ENCODE results near the gene PTH2R.
A peak's percentile ranks its signal among the peaks of the same experiment; 100 is the strongest.
"Not testable (repeated sequence)": the region's sequence is repeated elsewhere in the genome, so short reads cannot be mapped to it uniquely, and the experiment has no call there.

Gene PTH2R

DNA sequence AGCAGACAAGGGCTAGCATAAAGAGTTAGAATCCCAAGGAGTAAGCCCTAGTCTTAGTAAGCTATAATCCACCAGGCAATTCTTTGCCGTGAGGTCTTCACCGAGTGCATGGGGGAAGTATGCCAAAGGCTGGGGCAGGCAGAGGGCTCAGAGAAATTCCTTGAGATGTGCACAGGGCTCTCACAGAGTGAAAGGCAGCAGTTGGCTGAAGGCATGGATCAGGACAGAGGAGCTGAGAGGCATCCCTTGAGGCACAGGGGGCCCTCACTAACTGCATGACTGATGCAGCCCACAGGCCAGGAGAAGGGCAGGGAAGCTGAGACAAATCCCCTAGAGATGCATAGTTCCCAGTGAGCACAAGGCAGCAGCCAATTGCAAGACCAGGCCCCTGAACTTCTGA is 34.1 kb downstream of the PTH2R start:
- peak; percentile 6 for DNase-seq (ENCODE audit: low spot score)
- Histone ChIP-seq H3K79me1 (ENCODE audit: low read depth, low read length) (no peaks in the 10 kb centered on the region), H2AK5ac (ENCODE audit: low read depth, low read length) (no peak overlapping the region), H2BK120ac (ENCODE audit: low read depth, low read length) (no peak overlapping the region), H3K23ac (ENCODE audit: low read depth, low read length, poor library complexity) (no peak overlapping the region), H3K36me3 (replicated peaks in 1 of 2; ENCODE audit: control insufficient read depth in 2 of 2, insufficient read depth in 2 of 2, low read length in 2 of 2) (no peaks in the 10 kb centered on the region), H3K4me2 (ENCODE audit: insufficient read depth, low read length, poor library complexity, severe bottlenecking) (no peak overlapping the region), H3K14ac (ENCODE audit: low read length) (no peak overlapping the region), H2BK12ac (ENCODE audit: low read length) (no peak overlapping the region), H3K27ac (replicated peaks; ENCODE audit: low read length) (peak overlapping the region; percentile 15), H4K8ac (ENCODE audit: low read depth, low read length) (no peak overlapping the region), H2BK5ac (ENCODE audit: low read length) (no peak overlapping the region), H3K4me3 (ENCODE audit: low read length in 2 of 2) (no peak overlapping the region), H3K4me1 (ENCODE audit: control insufficient read depth in 2 of 2, insufficient read depth in 1 of 2, low read depth in 1 of 2, low read length in 2 of 2) (no peaks in the 10 kb centered on the region), H2BK15ac (ENCODE audit: low read length) (no peak overlapping the region), H4K91ac (ENCODE audit: low read depth, low read length, poor library complexity) (no peak overlapping the region), H3K4ac (ENCODE audit: low read length) (no peak overlapping the region), H3K18ac (ENCODE audit: low read length) (peak overlapping the region; percentile 85), H3K9ac (ENCODE audit: low read depth, low read length, poor library complexity) (no peak overlapping the region), H3K27me3 (ENCODE audit: control insufficient read depth in 3 of 3, insufficient read depth in 3 of 3, low read depth in 1 of 3, low read length in 3 of 3) (no peaks in the 10 kb centered on the region), H2AFZ (ENCODE audit: low read length) (no peak overlapping the region), H3K9me3 (replicated peaks in 1 of 2; ENCODE audit: control insufficient read depth in 2 of 2, insufficient read depth in 1 of 2, low read depth in 1 of 2, low read length in 2 of 2) (no peaks in the 10 kb centered on the region)
- WGBS, 2 donors (ENCODE audit: extremely low coverage in 2 of 2, insufficient read length in 2 of 2, insufficient replicate concordance in 1 of 2): no CpG with 5 or more reads among the region's 2 CpGs

DNA sequence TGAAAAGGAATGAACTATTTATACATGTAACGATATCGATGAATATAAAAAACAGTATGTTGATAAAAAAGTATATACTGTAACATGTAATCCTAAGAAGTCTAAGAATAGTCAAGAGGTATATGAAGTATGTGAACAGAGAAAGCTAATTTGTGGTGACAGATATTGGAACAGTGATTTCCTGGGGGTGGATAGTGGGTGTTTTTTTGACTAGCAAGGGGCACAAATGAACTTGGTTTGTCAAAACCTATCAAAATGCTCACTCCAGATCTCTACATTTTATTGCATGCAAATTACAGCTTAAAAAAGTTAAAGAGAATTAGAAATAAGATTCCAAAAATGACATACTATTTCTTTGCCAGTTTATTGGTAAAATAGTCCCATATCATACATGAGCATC is 35.4 kb downstream of the PTH2R start:
- Histone ChIP-seq H3K4me1 (ENCODE audit: control insufficient read depth in 2 of 2, insufficient read depth in 1 of 2, low read depth in 1 of 2, low read length in 2 of 2) (no peaks in the 10 kb centered on the region), H3K4me3 (ENCODE audit: low read length in 2 of 2) (no peak overlapping the region), H3K14ac (ENCODE audit: low read length) (no peak overlapping the region), H2BK15ac (ENCODE audit: low read length) (no peak overlapping the region), H2BK12ac (ENCODE audit: low read length) (no peak overlapping the region), H3K27ac (replicated peaks; ENCODE audit: low read length) (no peak overlapping the region), H3K4me2 (ENCODE audit: insufficient read depth, low read length, poor library complexity, severe bottlenecking) (no peak overlapping the region), H3K9ac (ENCODE audit: low read depth, low read length, poor library complexity) (no peak overlapping the region), H2BK120ac (ENCODE audit: low read depth, low read length) (no peak overlapping the region), H2BK5ac (ENCODE audit: low read length) (no peak overlapping the region), H3K27me3 (ENCODE audit: control insufficient read depth in 3 of 3, insufficient read depth in 3 of 3, low read depth in 1 of 3, low read length in 3 of 3) (no peaks in the 10 kb centered on the region), H3K79me1 (ENCODE audit: low read depth, low read length) (no peaks in the 10 kb centered on the region), H2AFZ (ENCODE audit: low read length) (no peak overlapping the region), H4K91ac (ENCODE audit: low read depth, low read length, poor library complexity) (no peak overlapping the region), H4K8ac (ENCODE audit: low read depth, low read length) (no peak overlapping the region), H3K9me3 (replicated peaks in 1 of 2; ENCODE audit: control insufficient read depth in 2 of 2, insufficient read depth in 1 of 2, low read depth in 1 of 2, low read length in 2 of 2) (no peaks in the 10 kb centered on the region), H3K18ac (ENCODE audit: low read length) (no peak overlapping the region), H3K4ac (ENCODE audit: low read length) (no peak overlapping the region), H3K36me3 (replicated peaks in 1 of 2; ENCODE audit: control insufficient read depth in 2 of 2, insufficient read depth in 2 of 2, low read length in 2 of 2) (no peaks in the 10 kb centered on the region), H3K23ac (ENCODE audit: low read depth, low read length, poor library complexity) (no peak overlapping the region), H2AK5ac (ENCODE audit: low read depth, low read length) (no peak overlapping the region)
- WGBS, 2 donors (ENCODE audit: extremely low coverage in 2 of 2, insufficient read length in 2 of 2, insufficient replicate concordance in 1 of 2): no CpG with 5 or more reads among the region's 2 CpGs
- no peak for DNase-seq (ENCODE audit: low spot score)

DNA sequence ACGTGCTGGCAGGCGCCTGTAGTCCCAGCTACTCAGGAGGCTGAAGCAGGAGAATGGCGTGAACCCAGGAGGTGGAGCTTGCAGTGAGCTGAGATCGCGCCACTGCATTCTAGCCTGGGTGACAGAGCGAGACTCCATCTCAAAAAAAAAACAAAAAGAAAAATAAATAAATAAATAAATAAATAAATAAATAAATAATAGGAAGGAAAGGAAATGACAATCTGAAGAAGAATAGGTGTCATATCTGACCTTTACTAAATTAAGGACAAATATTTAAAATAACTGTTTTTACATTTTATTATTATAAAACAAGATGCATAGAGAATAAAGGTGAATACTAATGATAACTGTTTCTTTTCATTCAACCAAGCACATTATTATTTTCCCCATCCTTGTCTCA is 40.9 kb downstream of the PTH2R start:
- H2BK120ac ChIP-seq (ENCODE audit: low read depth, low read length); H3K18ac ChIP-seq (ENCODE audit: low read length); H3K36me3 ChIP-seq (replicated peaks in 1 of 2; ENCODE audit: control insufficient read depth in 2 of 2, insufficient read depth in 2 of 2, low read length in 2 of 2); H2BK5ac ChIP-seq (ENCODE audit: low read length); H3K4ac ChIP-seq (ENCODE audit: low read length); H2BK15ac ChIP-seq (ENCODE audit: low read length); H3K9me3 ChIP-seq (replicated peaks in 1 of 2; ENCODE audit: control insufficient read depth in 2 of 2, insufficient read depth in 1 of 2, low read depth in 1 of 2, low read length in 2 of 2); H3K27me3 ChIP-seq (ENCODE audit: control insufficient read depth in 3 of 3, insufficient read depth in 3 of 3, low read depth in 1 of 3, low read length in 3 of 3); H4K91ac ChIP-seq (ENCODE audit: low read depth, low read length, poor library complexity); H2BK12ac ChIP-seq (ENCODE audit: low read length); H3K4me1 ChIP-seq (ENCODE audit: control insufficient read depth in 2 of 2, insufficient read depth in 1 of 2, low read depth in 1 of 2, low read length in 2 of 2); H3K14ac ChIP-seq (ENCODE audit: low read length); H4K8ac ChIP-seq (ENCODE audit: low read depth, low read length); H3K4me2 ChIP-seq (ENCODE audit: insufficient read depth, low read length, poor library complexity, severe bottlenecking); H2AK5ac ChIP-seq (ENCODE audit: low read depth, low read length); H3K27ac ChIP-seq (replicated peaks; ENCODE audit: low read length); H3K23ac ChIP-seq (ENCODE audit: low read depth, low read length, poor library complexity); H3K79me1 ChIP-seq (ENCODE audit: low read depth, low read length); H3K4me3 ChIP-seq (ENCODE audit: low read length in 2 of 2); H3K9ac ChIP-seq (ENCODE audit: low read depth, low read length, poor library complexity); H2AFZ ChIP-seq (ENCODE audit: low read length); DNase-seq (ENCODE audit: low spot score): not testable (repeated sequence)
- no CpG with 5 or more reads among the region's 6 CpGs for WGBS, 2 donors (ENCODE audit: extremely low coverage in 2 of 2, insufficient read length in 2 of 2, insufficient replicate concordance in 1 of 2)

DNA sequence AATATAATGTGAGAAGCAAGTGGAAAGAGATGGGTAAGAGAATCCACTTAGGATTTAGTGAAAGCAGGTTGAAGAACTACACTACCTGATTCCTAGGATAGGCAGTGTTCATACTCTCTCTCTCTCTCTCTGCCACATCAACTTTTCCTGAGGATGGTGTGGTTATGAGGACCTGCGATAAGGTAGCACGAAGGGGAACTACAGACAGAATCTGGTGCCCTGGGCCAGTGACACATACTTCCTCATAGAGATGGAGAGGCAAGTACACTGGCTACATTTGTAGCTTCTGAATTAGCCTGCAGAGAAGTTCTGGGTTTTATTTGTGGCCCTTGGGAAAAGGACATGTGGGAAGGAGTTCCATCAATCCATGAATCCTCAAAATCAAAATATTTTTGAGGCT is 44.5 kb downstream of the PTH2R start:
- no peak overlapping the region for H2AFZ ChIP-seq (ENCODE audit: low read length)
- no peaks in the 10 kb centered on the region for H3K79me1 ChIP-seq (ENCODE audit: low read depth, low read length)
- WGBS, 2 donors (ENCODE audit: extremely low coverage in 2 of 2, insufficient read length in 2 of 2, insufficient replicate concordance in 1 of 2): no CpG with 5 or more reads among the region's 2 CpGs

More for the DNA sequence above, 44.5 kb downstream of the PTH2R start:
- Histone ChIP-seq H4K8ac (ENCODE audit: low read depth, low read length) (no peak overlapping the region), H2BK5ac (ENCODE audit: low read length) (no peak overlapping the region), H3K4ac (ENCODE audit: low read length) (no peak overlapping the region), H3K36me3 (replicated peaks in 1 of 2; ENCODE audit: control insufficient read depth in 2 of 2, insufficient read depth in 2 of 2, low read length in 2 of 2) (no peaks in the 10 kb centered on the region), H2BK120ac (ENCODE audit: low read depth, low read length) (no peak overlapping the region), H3K14ac (ENCODE audit: low read length) (no peak overlapping the region), H3K27ac (replicated peaks; ENCODE audit: low read length) (no peak overlapping the region), H3K18ac (ENCODE audit: low read length) (no peak overlapping the region), H3K4me3 (ENCODE audit: low read length in 2 of 2) (no peak overlapping the region), H3K27me3 (ENCODE audit: control insufficient read depth in 3 of 3, insufficient read depth in 3 of 3, low read depth in 1 of 3, low read length in 3 of 3) (no peaks in the 10 kb centered on the region), H3K4me1 (ENCODE audit: control insufficient read depth in 2 of 2, insufficient read depth in 1 of 2, low read depth in 1 of 2, low read length in 2 of 2) (no peaks in the 10 kb centered on the region), H3K23ac (ENCODE audit: low read depth, low read length, poor library complexity) (no peak overlapping the region), H3K9me3 (replicated peaks in 1 of 2; ENCODE audit: control insufficient read depth in 2 of 2, insufficient read depth in 1 of 2, low read depth in 1 of 2, low read length in 2 of 2) (no peaks in the 10 kb centered on the region), H3K4me2 (ENCODE audit: insufficient read depth, low read length, poor library complexity, severe bottlenecking) (no peak overlapping the region), H3K9ac (ENCODE audit: low read depth, low read length, poor library complexity) (no peak overlapping the region), H2BK15ac (ENCODE audit: low read length) (no peak overlapping the region), H4K91ac (ENCODE audit: low read depth, low read length, poor library complexity) (no peak overlapping the region), H2BK12ac (ENCODE audit: low read length) (no peak overlapping the region), H2AK5ac (ENCODE audit: low read depth, low read length) (no peak overlapping the region)
- no peak for DNase-seq (ENCODE audit: low spot score)
